Neuronal stem cell (in vitro differentiated cells): ENCODE measurements around the gene NOS1AP.

Experiments
- DNase-seq: peaks from one replicate; pipeline ENCODE4 v3.0.0-alpha.2; 2013; ENCODE audit warnings: low spot score
- H2AFZ ChIP-seq: one replicate; pipeline ENCODE4 v1.6.1; 2013; ENCODE audit warnings: mild to moderate bottlenecking, low read length, inconsistent platforms
- H2AK5ac ChIP-seq: 2 replicates; pipeline ENCODE4 v1.6.1; 2013; ENCODE audit warnings: low read depth, mild to moderate bottlenecking, inconsistent platforms, low read length, moderate library complexity, mixed read lengths
- H2BK120ac ChIP-seq: 2 replicates; pipeline ENCODE4 v1.6.1; 2013; ENCODE audit warnings: low read depth, mild to moderate bottlenecking, inconsistent platforms, low read length, moderate library complexity, mixed read lengths
- H2BK12ac ChIP-seq: one replicate; pipeline ENCODE4 v1.6.1; 2013; ENCODE audit warnings: low read length, inconsistent platforms
- H2BK15ac ChIP-seq: 2 replicates; pipeline ENCODE4 v1.6.1; 2013; ENCODE audit warnings: mild to moderate bottlenecking, low read length, inconsistent platforms, mixed read lengths
- H2BK5ac ChIP-seq: one replicate; pipeline ENCODE4 v1.6.1; 2013; ENCODE audit warnings: inconsistent platforms, mild to moderate bottlenecking, low read length, moderate library complexity
- H3K14ac ChIP-seq: one replicate; pipeline ENCODE4 v1.6.1; 2013; ENCODE audit warnings: low read length, inconsistent platforms
- H3K18ac ChIP-seq: 2 replicates; pipeline ENCODE4 v1.6.1; 2013; ENCODE audit warnings: low read length, inconsistent platforms
- H3K23ac ChIP-seq: 2 replicates; pipeline ENCODE4 v1.6.1; 2013; ENCODE audit warnings: low read depth, mild to moderate bottlenecking, mixed read lengths, low read length, inconsistent platforms; ENCODE audit not compliant: poor library complexity
- H3K27ac ChIP-seq: replicated peaks from 3 replicates; pipeline ENCODE4 v1.5.1; 2013; ENCODE audit warnings: low read length, inconsistent platforms
- H3K27me3 ChIP-seq, 3 experiments: 2 replicates each; pipeline ENCODE4 v1.6.1; 2013; ENCODE audit warnings: low read length in 3 of 3, mild to moderate bottlenecking in 2 of 3, inconsistent platforms in 1 of 3, low read depth in 1 of 3, mixed read lengths in 1 of 3, moderate library complexity in 1 of 3; ENCODE audit not compliant: control insufficient read depth in 3 of 3, insufficient read depth in 3 of 3
- H3K36me3 ChIP-seq, 2 donors: replicated peaks in 1 of 2; 2 replicates each; pipeline ENCODE4 v1.6.1; 2013; ENCODE audit warnings: low read length in 2 of 2; ENCODE audit not compliant: control insufficient read depth in 2 of 2, insufficient read depth in 2 of 2
- H3K4ac ChIP-seq: 2 replicates; pipeline ENCODE4 v1.6.1; 2013; ENCODE audit warnings: inconsistent platforms, mild to moderate bottlenecking, low read length, moderate library complexity
- H3K4me1 ChIP-seq, 2 donors: 1 replicate in 1 of 2; 2 replicates in 1 of 2; pipeline ENCODE4 v1.6.1; 2013; ENCODE audit warnings: low read length in 2 of 2, low read depth in 1 of 2; ENCODE audit not compliant: control insufficient read depth in 2 of 2, insufficient read depth in 1 of 2
- H3K4me2 ChIP-seq: one replicate; pipeline ENCODE4 v1.6.1; 2013; ENCODE audit warnings: mild to moderate bottlenecking, low read length, inconsistent platforms; ENCODE audit not compliant: insufficient read depth, poor library complexity, severe bottlenecking
- H3K4me3 ChIP-seq, 2 donors: 2 replicates each; pipeline ENCODE4 v1.5.1; 2013; ENCODE audit warnings: low read length in 2 of 2, mild to moderate bottlenecking in 2 of 2, inconsistent platforms in 1 of 2, moderate library complexity in 1 of 2
- H3K79me1 ChIP-seq: one replicate; pipeline ENCODE4 v1.6.1; 2013; ENCODE audit warnings: low read depth, mild to moderate bottlenecking, inconsistent platforms, low read length, moderate library complexity
- H3K9ac ChIP-seq: one replicate; pipeline ENCODE4 v1.6.1; 2013; ENCODE audit warnings: mild to moderate bottlenecking, low read depth, low read length, inconsistent platforms; ENCODE audit not compliant: poor library complexity
- H3K9me3 ChIP-seq, 2 donors: replicated peaks in 1 of 2; 2 replicates each; pipeline versions ENCODE3 to v1.6.1; 2013; ENCODE audit warnings: low read length in 2 of 2, mild to moderate bottlenecking in 2 of 2, inconsistent platforms in 1 of 2, low read depth in 1 of 2, mixed read lengths in 1 of 2, moderate library complexity in 1 of 2; ENCODE audit not compliant: control insufficient read depth in 2 of 2, insufficient read depth in 1 of 2
- H4K8ac ChIP-seq: one replicate; pipeline ENCODE4 v1.6.1; 2013; ENCODE audit warnings: low read depth, mild to moderate bottlenecking, inconsistent platforms, low read length, moderate library complexity
- H4K91ac ChIP-seq: one replicate; pipeline ENCODE4 v1.6.1; 2013; ENCODE audit warnings: low read length, low read depth, mild to moderate bottlenecking, inconsistent platforms; ENCODE audit not compliant: poor library complexity
- WGBS, 2 donors: extraction: QIAGEN DNeasy Blood & Tissue Kit; methylation state at CpG; one replicate each; pipeline ENCODE4 v1.1.7; 2013; ENCODE audit warnings: missing lambda C conversion rate in 2 of 2, mixed read lengths in 1 of 2; ENCODE audit not compliant: insufficient read length in 2 of 2, insufficient replicate concordance in 1 of 2; ENCODE audit errors: extremely low coverage in 2 of 2; 5-methylcytosine and 5-hydroxymethylcytosine counted together

The NOS1AP gene

DNA sequence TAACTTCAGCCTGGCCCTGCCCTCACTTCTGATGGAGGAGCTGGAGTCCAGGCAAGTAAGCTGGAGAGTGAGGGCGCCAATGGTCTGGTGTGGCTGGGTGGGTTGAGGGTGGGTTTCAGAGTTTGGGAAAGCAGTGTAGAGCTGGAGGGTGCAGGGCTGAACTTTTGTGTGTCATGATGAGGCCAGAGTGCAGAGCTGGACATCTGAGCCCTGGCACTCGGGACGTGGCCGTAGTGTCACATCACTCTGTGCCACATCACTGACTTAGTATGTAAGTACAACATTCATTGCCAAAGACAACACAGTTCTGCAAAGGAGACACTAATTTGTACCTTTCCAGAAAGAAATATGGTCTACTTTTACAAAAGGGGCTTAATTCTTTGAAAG lies 291.4 kb downstream of the NOS1AP start:
- H4K91ac ChIP-seq: no peak overlapping the region
- no peak overlapping the region for H2BK12ac ChIP-seq
- H3K9ac ChIP-seq: no peak overlapping the region
- H3K23ac ChIP-seq: no peak overlapping the region
- no peak overlapping the region for H2AFZ ChIP-seq
- H3K27me3 ChIP-seq: no peaks in the 10 kb centered on the region
- no peaks in the 10 kb centered on the region for H3K79me1 ChIP-seq
- no peaks in the 10 kb centered on the region for H3K4me1 ChIP-seq
- H2BK120ac ChIP-seq: no peak overlapping the region
- H4K8ac ChIP-seq: no peak overlapping the region
- no CpG with 5 or more reads among the region's 4 CpGs for WGBS, 2 donors
- no peak overlapping the region for H3K4me2 ChIP-seq
- DNase-seq: no peak
- peak overlapping the region; percentile 8 for H3K18ac ChIP-seq
- no peaks in the 10 kb centered on the region for H3K9me3 ChIP-seq
- no peak overlapping the region for H3K4me3 ChIP-seq
- H3K14ac ChIP-seq: no peak overlapping the region
- H2BK5ac ChIP-seq: no peak overlapping the region
- peaks cover 3 to 77% of the 10 kb centered on the region in 2 donors for H3K36me3 ChIP-seq
- H2BK15ac ChIP-seq: no peak overlapping the region
- no peak overlapping the region for H3K4ac ChIP-seq
- no peak overlapping the region for H3K27ac ChIP-seq
- H2AK5ac ChIP-seq: no peak overlapping the region

DNA sequence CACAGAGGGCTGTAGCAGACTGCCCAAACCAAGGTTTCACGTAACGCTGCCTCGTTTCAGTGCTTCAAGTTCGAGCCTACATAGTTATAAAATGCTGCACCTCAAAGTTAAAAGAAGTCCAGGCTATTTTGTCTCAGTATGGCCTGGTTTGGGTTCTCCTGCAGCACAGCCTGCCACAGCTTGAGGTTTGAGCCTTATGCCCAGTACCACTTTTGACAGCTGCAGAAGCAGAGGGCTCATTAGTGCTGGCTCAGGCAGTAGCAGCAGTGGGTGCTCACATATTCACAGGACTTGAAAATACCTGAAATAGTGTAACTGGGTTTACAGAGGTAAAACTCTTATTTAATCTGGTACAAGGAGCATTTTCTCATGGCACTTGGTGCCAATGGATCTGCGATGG lies 291.9 kb downstream of the NOS1AP start:
- no peak overlapping the region for H3K14ac ChIP-seq
- no peak overlapping the region for H2BK5ac ChIP-seq
- H2BK120ac ChIP-seq: no peak overlapping the region
- no peak overlapping the region for H3K4me3 ChIP-seq
- H4K8ac ChIP-seq: no peak overlapping the region
- no peak overlapping the region for H3K18ac ChIP-seq
- H3K36me3 ChIP-seq: peaks cover 3 to 77% of the 10 kb centered on the region in 2 donors
- H3K27me3 ChIP-seq: no peaks in the 10 kb centered on the region
- no peak overlapping the region for H2BK15ac ChIP-seq
- no peak overlapping the region for H2AFZ ChIP-seq
- H4K91ac ChIP-seq: no peak overlapping the region
- no peak overlapping the region for H3K4me2 ChIP-seq
- H3K4ac ChIP-seq: no peak overlapping the region
- H3K4me1 ChIP-seq: no peaks in the 10 kb centered on the region
- DNase-seq: no peak
- no peaks in the 10 kb centered on the region for H3K9me3 ChIP-seq
- H3K9ac ChIP-seq: no peak overlapping the region
- no peak overlapping the region for H2AK5ac ChIP-seq
- H2BK12ac ChIP-seq: no peak overlapping the region
- WGBS, 2 donors: no CpG with 5 or more reads among the region's 5 CpGs
- H3K23ac ChIP-seq: no peak overlapping the region
- H3K79me1 ChIP-seq: no peaks in the 10 kb centered on the region
- H3K27ac ChIP-seq: no peak overlapping the region

DNA sequence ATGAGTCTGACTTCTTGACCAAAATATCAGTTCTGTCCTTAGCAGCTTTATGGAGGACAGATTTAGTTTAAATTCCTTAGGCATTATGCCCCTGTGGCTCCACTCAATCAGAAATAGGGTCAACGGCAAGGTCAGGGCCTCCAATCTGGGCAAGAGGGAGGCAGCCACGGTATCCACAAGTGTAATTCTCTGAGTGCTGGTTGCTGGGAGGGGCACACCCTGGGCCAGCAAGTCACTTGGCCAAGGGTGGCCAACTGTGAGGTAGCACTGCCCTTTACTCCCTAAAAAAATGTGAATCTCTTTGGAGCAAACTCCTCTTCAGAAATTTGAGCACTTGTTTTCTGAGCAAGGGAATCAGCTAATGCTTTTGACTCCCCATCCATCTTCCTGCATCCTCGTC lies 294.3 kb downstream of the NOS1AP start:
- Histone ChIP-seq H3K9ac (no peak overlapping the region), H2BK5ac (no peak overlapping the region), H3K27ac (no peak overlapping the region), H4K8ac (no peak overlapping the region), H3K18ac (no peak overlapping the region), H3K27me3 (no peaks in the 10 kb centered on the region), H3K4me3 (no peak overlapping the region), H3K9me3 (no peaks in the 10 kb centered on the region), H3K36me3 (peaks cover 0 to 77% of the 10 kb centered on the region in 2 donors), H3K79me1 (no peaks in the 10 kb centered on the region), H2AFZ (no peak overlapping the region), H2AK5ac (no peak overlapping the region), H2BK15ac (no peak overlapping the region), H3K14ac (no peak overlapping the region), H3K23ac (no peak overlapping the region), H4K91ac (no peak overlapping the region), H2BK120ac (no peak overlapping the region), H3K4ac (no peak overlapping the region), H3K4me2 (no peak overlapping the region), H2BK12ac (no peak overlapping the region), H3K4me1 (peaks cover 0 to 2% of the 10 kb centered on the region in 2 donors)
- no peak for DNase-seq
- WGBS, 2 donors: no CpG with 5 or more reads among the region's 3 CpGs

DNA sequence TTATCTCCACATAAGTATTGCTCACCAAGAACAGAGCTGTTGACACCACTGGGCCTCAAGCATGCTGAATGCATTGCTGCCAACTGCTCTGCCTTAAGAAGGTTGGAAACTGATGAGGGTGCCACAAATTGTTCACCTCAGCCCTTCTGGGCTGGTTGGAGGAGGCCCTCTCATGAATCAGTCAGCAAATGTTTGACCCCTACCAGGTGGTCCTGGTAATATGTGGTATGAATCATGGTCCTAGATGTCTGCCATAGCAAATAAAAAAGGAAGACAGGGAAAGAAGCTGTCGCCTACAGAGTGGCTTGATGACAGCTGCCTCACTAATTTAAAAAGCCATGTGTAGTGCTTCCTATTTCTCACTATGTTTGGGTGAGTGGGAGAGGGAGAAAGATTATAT lies 295.0 kb downstream of the NOS1AP start:
- Histone ChIP-seq H2AK5ac (no peak overlapping the region), H3K9ac (no peak overlapping the region), H4K8ac (no peak overlapping the region), H2BK120ac (no peak overlapping the region), H3K4ac (no peak overlapping the region), H3K9me3 (no peaks in the 10 kb centered on the region), H2BK15ac (no peak overlapping the region), H3K27ac (no peak overlapping the region), H3K36me3 (peaks cover 0 to 78% of the 10 kb centered on the region in 2 donors), H3K4me1 (peaks cover 0 to 2% of the 10 kb centered on the region in 2 donors), H3K18ac (no peak overlapping the region), H3K14ac (no peak overlapping the region), H2AFZ (no peak overlapping the region), H3K4me3 (no peak overlapping the region), H3K4me2 (no peak overlapping the region), H3K79me1 (no peaks in the 10 kb centered on the region), H2BK12ac (no peak overlapping the region), H4K91ac (no peak overlapping the region), H2BK5ac (no peak overlapping the region), H3K27me3 (no peaks in the 10 kb centered on the region), H3K23ac (no peak overlapping the region)
- DNase-seq: no peak
- WGBS, 2 donors: no CpG with 5 or more reads among the region's 1 CpG
